Sciatic nerve (tissue), 2 donors: Measurements from ENCODE around the gene SPACA5B. TPM values are rescaled to one million over a fixed set of nuclear protein-coding genes. Genes with fewer than 3 reads are reported as not detected.
"Not testable (repeated sequence)": the region's sequence is repeated elsewhere in the genome, so short reads cannot be mapped to it uniquely, and the experiment has no call there.

Experiments
- ATAC-seq: fragments of 200-7000 bp; cut with Tn5 transposase; one replicate; pipeline ENCODE4 v1.9.1; 2020; ENCODE audit warnings: mild to moderate bottlenecking, moderate library complexity
- DNase-seq: peaks from one replicate; pipeline ENCODE4 v3.0.0-alpha.2; 2020; ENCODE audit warnings: low spot score
- intact Hi-C: fragments of 100-400 bp; cut with DNase I; formaldehyde crosslinking; loops from one replicate; pipeline ENCODE4 v1.14.2; 2022
- total RNA-seq: library from RNA; stranded (reverse); fragmentation: NEBNext Ultra II Directional; extraction: Animal tissue kit (Norgen Biotek cat#: 25700); gene quantifications from one replicate; pipeline ENCODE4 v1.2.1, GENCODE V29; 2021
- donor health status: DM: no; HTN: no; CAD: no.
- donor health status: DM: no; HTN: no; CAD: no.

The SPACA5B gene
- total RNA-seq, 1 donor from 2014 or later: not detected

DNA sequence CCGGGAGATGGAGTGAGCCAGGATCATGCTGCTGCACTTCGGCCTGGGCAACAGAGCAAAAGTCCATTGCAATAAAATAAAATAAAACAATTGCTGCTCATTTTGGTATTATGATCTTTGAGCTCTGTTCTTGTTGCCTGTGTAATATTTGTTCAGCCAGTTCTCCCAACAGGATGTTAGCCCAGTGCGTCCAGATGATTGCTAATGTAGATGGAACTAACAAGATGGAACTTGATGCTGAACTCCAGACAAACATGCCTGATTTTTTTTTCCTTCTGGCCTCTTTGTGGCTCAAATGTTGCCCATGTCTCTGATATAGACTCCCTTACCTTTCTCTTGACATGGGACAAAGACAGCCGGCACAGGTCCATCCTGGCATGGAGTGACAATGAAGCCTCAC is 50.4 kb downstream of the SPACA5B start:
- intact Hi-C loops: no loop called here
- no peak for DNase-seq
- ATAC-seq: no peak

DNA sequence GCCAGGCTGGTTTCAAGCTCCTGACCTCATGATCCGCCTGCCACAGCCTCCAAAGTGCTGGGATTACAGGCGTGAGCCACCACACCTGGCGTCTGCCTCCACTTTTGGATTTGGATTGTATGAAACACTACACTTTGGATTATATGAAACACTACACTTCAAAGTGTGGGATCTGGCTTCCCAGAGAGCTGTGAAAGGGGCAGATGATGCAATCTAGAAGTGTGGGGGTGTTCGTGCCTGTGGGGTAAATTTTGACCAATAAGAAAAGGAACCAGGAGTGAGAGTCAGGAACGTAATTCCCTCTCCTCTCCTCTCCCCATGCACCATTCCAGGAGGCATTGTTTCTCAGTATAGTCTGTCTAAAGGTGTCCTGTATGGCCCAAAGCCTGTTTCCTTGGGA is 51.5 kb downstream of the SPACA5B start:
- DNase-seq, intact Hi-C loops, ATAC-seq: not testable (repeated sequence)

Other genes with a start within 250 kb of the SPACA5B start
- 8.8 TPM for gene ZNF182, start 126.6 kb upstream of the SPACA5B start, total RNA-seq
- gene SPACA5, start 123.6 kb upstream of the SPACA5B start, total RNA-seq: not detected
- 5.4 TPM for gene ZNF630, start 59.0 kb upstream of the SPACA5B start, total RNA-seq
- gene SSX5, start 66.2 kb downstream of the SPACA5B start, total RNA-seq: not detected
- not detected for gene SSX1, start 124.8 kb downstream of the SPACA5B start, total RNA-seq
- not detected for gene SSX3, start 226.1 kb downstream of the SPACA5B start, total RNA-seq